GM18870 (cell line): ENCODE measurements around the gene SCGB2A2.

ENCODE experiments used
- ATAC-seq: cut with Tn5 transposase; IDR thresholded peaks from one replicate; pipeline ENCODE4 v1.9.1; 2021; ENCODE audit warnings: moderate library complexity; ENCODE audit not compliant: unreplicated experiment

SCGB2A2 gene

DNA sequence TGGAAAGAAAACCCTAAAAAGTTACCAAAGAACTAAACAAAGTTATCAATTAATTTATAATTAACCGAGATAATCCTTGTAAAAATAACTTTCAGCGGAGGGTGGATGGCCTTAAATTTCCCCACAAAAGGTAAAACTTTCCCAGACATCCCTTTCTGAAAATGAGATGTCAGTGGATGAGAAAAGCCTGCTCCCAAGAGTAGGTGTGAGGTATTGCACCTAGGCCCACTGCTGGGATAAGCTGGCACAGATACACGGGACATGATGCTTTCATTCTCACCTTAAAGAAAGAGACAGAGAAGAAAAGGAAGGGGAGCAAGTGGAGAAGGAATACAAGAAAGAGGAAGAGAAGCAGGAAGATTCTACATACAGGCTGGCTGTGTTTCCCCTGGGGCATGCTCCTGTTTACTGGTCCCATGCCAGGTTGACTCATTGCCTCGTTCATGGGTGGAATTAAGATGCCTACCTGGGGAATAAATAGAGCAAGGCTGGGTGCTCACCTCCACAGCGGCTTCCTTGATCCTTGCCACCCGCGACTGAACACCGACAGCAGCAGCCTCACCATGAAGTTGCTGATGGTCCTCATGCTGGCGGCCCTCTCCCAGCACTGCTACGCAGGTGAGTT lies at the start of gene SCGB2A2:
Gene SCGB2A2 (plus strand): TSS at position 505 of the 625 bp plus-strand sequence. CDS start 59 bp downstream, at position 564.
- ATAC-seq: no peak

GRCh38 chr11:62221498-62221897 lies 48.5 kb upstream of the SCGB2A2 start:
- no peak for ATAC-seq

GRCh38 chr11:62223095-62223494 lies 46.9 kb upstream of the SCGB2A2 start:
- ATAC-seq: no peak

- ATAC-seq: no peak
Observed at GRCh38 chr11:62233730-62234129, 36.2 kb upstream of the SCGB2A2 start.

GRCh38 chr11:62236187-62236586 lies 33.8 kb upstream of the SCGB2A2 start:
- ATAC-seq: no peak

GRCh38 chr11:62237499-62237898 lies 32.5 kb upstream of the SCGB2A2 start:
- ATAC-seq: no peak

GRCh38 chr11:62238151-62238550 lies 31.8 kb upstream of the SCGB2A2 start:
- ATAC-seq: no peak

DNA sequence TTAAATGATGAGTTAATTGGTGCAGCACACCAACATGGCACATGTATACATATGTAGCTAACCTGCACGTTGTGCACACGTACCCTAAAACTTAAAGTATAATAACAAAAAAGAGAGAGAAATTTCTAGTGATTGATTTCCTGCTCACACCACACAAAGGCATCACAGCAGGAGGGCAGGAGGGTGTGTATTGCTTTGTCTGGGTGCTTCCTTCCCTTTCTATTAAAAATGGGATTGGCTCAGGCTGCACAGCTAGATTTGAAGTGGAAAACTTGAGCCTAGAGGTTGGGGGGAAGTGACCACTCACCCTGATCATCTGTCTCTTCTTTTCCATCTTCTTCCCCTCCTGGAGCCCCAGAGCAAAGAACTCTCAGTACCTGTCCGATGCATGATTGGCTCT lies 28.9 kb upstream of the SCGB2A2 start:
- ATAC-seq: no peak

DNA sequence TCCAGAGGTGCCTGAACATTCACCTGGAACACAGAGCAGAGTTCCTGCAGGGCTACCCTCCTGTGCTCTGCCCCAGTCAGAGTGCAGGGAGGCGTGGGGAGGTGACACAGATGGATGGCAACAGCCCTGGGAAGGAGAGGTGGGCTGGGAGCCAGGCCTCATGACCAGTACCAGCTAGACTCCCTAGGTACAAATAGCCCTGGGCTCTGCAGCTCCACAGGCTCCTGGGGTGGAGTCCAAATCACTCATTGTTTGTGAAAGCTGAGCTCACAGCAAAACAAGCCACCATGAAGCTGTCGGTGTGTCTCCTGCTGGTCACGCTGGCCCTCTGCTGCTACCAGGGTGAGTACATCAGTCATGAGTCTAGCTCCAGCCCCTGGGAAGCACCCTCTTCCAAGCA lies 27.9 kb upstream of the SCGB2A2 start, which contains the start of gene SCGB1D2:
Gene SCGB1D2 (plus strand): TSS at position 219 of the 400 bp plus-strand sequence. CDS start 69 bp downstream, at position 288.
- no peak for ATAC-seq

DNA sequence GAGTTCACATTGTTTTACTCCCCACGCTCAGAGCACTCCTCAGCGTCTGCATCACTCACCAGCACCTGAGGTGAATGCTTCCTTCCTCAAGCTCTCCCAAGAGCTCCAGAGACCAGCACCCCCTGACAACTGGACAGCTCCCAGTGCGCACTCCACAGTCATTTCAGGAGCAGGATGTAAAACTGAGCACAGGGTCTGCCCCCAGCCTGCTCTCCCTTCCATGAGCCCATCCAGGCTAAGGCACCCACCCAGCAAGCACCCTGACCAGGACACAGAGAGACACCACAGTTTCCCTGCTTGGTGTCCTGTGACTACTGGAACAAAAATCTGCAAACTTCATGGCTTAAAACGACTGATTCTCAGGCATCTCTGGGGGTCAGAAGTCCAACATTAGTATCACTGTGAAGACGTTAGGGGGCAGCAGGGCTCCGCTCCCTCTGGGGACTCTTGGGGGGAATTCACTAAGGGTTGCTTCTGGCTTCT lies 24.6 kb upstream of the SCGB2A2 start:
- no peak for ATAC-seq

DNA sequence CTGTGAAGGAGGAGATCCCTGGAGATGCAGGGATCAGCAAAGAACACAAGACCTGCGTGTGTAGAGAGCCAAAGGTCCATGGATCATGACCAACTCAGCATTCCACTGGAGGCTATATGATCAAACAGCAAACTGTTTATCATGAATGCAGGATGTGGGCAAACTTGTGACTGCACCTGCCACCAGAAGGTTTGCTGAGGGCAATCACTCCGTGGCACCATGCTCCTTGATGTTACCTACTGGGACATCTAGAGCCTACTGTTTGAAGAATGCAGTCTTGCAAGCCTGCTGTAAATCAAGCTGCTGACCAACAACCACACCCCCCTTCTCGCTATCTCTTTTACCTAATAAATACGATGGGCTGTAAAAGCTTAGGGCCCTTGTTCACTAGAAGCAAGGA lies 18.3 kb upstream of the SCGB2A2 start:
- ATAC-seq: no peak

DNA sequence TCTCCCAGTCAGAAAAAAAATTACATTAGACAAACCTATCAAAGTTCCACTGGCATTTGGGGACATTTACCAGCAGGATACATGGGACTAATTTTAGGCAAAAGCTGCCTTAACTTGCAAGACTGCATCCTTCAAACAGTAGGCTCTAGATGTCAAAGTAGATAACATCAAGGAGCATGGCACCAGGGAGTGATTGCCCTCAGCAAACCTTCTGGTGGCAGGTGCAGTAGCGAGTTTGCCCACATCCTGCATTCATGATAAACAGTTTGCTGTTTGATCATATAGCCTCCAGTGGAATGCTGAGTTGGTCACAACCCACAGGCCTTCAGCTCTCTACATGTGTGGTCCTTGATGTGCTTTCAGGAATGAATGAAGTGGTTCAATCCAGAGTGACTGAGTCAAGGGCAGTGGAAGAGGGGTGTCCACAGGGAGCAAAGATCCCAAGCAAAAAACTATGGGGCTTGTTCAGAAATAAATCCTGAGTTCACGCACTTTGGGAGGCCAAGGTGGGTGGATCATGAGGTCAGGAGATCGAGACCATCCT lies 15.9 kb upstream of the SCGB2A2 start:
- no peak for ATAC-seq

DNA sequence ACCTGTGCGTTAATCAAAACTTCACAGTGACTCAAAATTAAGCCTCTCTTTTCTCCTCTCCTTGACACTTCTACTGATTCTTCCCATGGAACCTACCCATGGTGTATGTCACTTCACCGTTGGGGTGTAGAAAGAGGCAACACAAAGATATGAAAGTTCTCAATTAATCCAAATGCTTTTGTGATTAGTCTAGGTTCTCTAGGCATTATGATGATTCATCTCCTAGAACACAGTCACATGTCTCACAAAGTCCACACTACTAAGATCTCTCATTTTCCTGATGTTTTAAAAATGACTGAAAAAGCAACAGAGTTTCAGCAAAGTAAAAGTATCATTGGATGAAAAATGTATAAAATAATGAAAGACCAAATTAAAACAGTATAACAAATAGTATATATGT lies 13.7 kb upstream of the SCGB2A2 start:
- ATAC-seq: no peak

DNA sequence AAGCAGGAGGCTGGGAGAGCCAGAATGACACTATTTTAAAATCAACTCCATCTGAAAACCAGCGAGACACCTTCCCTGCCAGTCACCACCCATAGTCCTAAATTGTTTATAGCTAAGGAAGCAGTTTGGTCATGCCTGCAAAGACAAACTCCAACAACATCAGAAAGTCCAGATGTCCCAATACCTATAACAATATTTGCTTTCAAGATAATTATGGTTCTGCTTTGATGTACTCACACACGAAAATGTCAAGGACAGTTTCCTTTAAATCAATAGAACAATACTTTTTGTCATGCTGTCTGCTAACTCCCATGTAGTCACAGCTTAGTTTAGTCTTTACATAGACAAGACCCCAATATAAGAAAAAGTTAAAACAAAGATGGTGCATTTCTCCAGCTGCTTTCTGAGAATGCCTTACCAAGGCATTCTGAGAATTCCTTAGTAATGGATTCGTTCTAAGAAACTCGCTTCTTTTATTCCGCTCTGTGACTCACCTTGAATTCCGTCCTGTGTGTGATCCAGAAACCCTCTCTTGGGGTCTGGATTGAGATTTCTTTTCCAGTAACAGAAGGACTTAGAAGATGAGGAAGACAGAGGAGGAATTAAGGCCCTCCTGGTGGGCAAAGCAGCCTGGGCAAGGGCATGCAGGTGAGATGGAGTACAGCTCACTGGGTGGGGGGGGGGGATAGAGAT lies 9.6 kb upstream of the SCGB2A2 start:
- ATAC-seq: no peak

DNA sequence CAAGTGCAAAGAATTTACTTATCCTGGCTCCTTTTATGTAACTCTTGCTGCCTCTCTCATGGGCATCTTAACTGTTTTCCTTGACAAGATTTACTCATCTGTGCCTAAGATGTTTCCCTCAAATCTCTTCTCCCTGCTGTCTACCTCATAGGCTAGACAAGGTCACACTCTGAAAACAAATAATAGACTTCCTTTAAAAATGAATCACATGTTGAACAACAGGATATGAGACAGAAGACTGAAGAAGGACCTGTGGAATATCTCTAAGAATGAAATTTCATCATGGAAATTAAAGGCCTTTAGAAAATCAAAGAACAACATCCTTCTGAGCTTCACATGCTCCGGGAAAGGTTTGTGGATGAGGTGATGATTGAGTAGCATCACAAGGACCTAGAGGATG lies 6.0 kb upstream of the SCGB2A2 start:
- no peak for ATAC-seq

DNA sequence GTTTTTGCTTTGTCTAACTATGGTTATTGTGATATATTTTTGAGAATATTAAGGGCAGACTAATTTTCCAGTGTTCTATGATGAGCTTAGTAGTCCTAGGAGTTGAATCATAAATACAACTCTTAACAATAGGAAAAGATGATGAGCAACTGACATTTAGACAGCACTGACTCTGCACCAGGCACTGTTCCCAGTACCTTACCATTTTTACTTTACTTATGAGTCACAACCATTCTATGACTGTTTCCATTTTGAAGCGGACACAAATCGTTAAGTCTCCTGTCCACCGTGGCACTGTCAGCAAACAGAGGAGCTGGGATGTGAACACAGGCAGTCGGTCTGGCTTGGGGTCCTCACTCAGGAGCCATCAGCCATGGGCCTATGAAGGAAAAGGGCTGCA lies 3.4 kb upstream of the SCGB2A2 start:
- ATAC-seq: no peak

- ATAC-seq: no peak
Observed at GRCh38 chr11:62267050-62267449, 2.9 kb upstream of the SCGB2A2 start.

GRCh38 chr11:62267576-62267975 lies 2.4 kb upstream of the SCGB2A2 start:
- no peak for ATAC-seq

DNA sequence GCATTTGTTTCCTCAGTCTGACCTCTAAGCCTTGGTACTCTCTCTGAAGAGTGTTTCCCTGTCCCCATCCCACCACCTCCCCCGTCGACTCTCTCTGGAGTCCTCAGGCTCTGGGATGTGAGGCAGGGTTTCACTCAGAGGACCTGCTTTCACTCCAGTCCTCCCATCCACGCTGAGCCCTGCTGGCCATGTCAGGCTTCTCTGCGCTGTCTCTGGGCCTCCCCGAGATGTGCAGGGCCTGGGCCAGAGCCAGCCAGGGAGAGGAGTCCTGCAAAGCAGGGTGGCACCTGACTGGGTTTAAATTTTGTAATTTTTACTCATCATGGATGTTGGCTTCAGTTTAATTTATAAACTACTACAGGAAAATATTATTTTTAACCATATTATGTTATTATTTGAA lies 3.3 kb downstream of the SCGB2A2 start:
- ATAC-seq: no peak

DNA sequence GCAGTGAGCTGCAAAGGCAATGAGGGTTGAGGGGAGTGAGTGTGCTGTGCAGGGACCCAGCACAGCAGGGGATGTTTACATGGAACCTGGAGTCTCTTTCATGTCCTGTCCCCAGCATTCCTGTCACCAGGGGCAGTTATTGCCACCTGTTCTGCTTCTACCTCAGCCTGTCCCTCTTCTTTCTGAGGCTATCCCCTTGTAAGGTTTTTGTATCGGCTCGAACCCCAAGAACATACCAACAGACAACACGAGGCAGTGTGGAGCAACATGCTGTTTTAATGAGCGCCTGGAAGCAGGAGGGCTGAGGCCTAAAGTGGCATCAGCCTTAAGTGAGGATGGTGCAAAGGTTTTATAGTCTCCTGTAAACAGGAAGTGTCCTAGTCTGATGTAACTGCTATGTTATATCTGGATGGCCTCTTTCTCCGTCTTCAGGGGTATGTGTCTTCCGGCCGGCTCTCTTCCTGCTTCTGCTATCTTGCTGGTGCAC lies 3.9 kb downstream of the SCGB2A2 start:
- ATAC-seq: no peak

GRCh38 chr11:62280452-62280851 lies 10.5 kb downstream of the SCGB2A2 start:
- ATAC-seq: no peak

DNA sequence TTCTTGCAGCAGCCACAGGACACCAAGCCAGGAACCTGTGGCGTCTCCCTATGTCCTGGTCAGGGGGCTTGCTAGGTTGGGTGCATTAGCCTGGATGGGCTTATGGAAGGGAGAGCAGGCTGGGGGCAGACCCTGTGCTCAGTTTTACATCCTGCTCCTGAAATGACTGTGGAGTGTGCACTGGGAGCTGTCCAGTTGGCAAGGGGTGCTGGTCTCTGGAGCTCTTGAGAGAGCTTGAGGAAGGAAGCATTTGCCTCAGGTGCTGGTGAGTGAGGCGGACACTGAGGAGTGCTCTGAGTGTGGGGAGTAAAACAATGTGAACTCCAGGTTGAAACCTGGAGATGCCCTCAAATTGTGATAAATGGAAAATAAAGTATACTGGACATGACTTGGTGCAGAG lies 25.5 kb downstream of the SCGB2A2 start:
- ATAC-seq: no peak
